ENCODE results near the gene ARPC4. TPM values are rescaled to one million over a fixed set of nuclear protein-coding genes. Genes with fewer than 3 reads are reported as not detected.
A peak's percentile ranks its signal among the peaks of the same experiment; 100 is the strongest.

ARPC4 gene
- total and polyA plus RNA-seq, 7 experiments from 2014 or later: 128 to 273 (median 183) TPM

- no peaks in the 10 kb centered on the region for H3K27me3 Mint-ChIP-seq
- H3K36me3 ChIP-seq (ENCODE audit: control insufficient read depth in 2 of 3, insufficient read depth in 3 of 3, low read length in 3 of 3): peaks cover 17 to 38% (median 27%) of the 10 kb centered on the region in 3 experiments
- intact Hi-C loops (cut with micrococcal nuclease): loop anchor here (1.0 to 5.0 kb wide), 8 partner anchors 15 to 124 kb away; partner anchors contain the start of genes RPUSD3 (in 2 of the 2), ARPC4 (in 1 of the 2), BRPF1 (in 1 of the 2) and CRELD1 (in 1 of the 2)
Measured at GRCh38 chr3:9808345-9809037, 15.6 kb downstream of the ARPC4 start.

GRCh38 chr3:9809239-9809614 lies 16.3 kb downstream of the ARPC4 start:
- CTCF ChIA-PET: interaction anchor here (1.1 kb wide), 1 partner anchor 16 kb away, joined by 3 read pairs; the partner anchor contains the start of gene ARPC4
- ATAC-seq: no peak
- H3K4me3 Mint-ChIP-seq: peak overlapping the region; percentile 89 to 96 (median 92)

More at GRCh38 chr3:9808345-9809037, 15.6 kb downstream of the ARPC4 start:
- ATAC-seq (peak; percentile 75), DNase-seq (peak in 7 of 9 donors; percentile 26 to 55 (median 40))
- POLR2A ChIA-PET: interaction anchor here (0.5 to 5.9 kb wide), 21 partner anchors 12 to 1798 kb away, joined by 3 to 61 read pairs (median 3); partner anchors contain the start of genes ARPC4, BRPF1, CRELD1 and JAGN1
- H3K27ac Mint-ChIP-seq: peak overlapping the region; percentile 92 to 98 (median 96)
- Histone ChIP-seq H3K4me1 (ENCODE audit: control insufficient read depth in 2 of 2, insufficient read depth in 2 of 2, low read length in 2 of 2) (peaks cover 21 to 28% of the 10 kb centered on the region in 2 donors), H3K9me3 (ENCODE audit: control insufficient read depth in 2 of 3, low read length in 3 of 3) (no peaks in the 10 kb centered on the region), H3K27me3 (ENCODE audit: control insufficient read depth in 2 of 2, insufficient read depth in 2 of 2, low read length in 2 of 2) (no peaks in the 10 kb centered on the region), H3K27ac (ENCODE audit: low read depth, low read length) (peak overlapping the region; percentile 90), H3K4me3 (ENCODE audit: low read length) (no peak overlapping the region)
- peaks cover 31 to 45% (median 42%) of the 10 kb centered on the region in 7 donors for H3K4me1 Mint-ChIP-seq
- peaks cover 2 to 33% (median 8%) of the 10 kb centered on the region in 5 donors for H3K36me3 Mint-ChIP-seq
- no peaks in the 10 kb centered on the region for H3K9me3 Mint-ChIP-seq
- CTCF ChIA-PET: interaction anchor here (0.6 to 1.0 kb wide), 4 partner anchors 16 to 487 kb away, joined by 3 to 7 read pairs (median 5); partner anchors contain the start of genes ARPC4 and TADA3
- H3K4me3 Mint-ChIP-seq: peak overlapping the region in 9 of 10 donors; percentile 25 to 96 (median 91)

GRCh38 chr3:9809615-9810432 lies 16.9 kb downstream of the ARPC4 start, which contains the start of gene TTLL3:
Gene TTLL3 (plus strand): TSS chr3:9810262. CDS start chr3:9810662, 400 bp downstream.
- no peaks in the 10 kb centered on the region for H3K9me3 ChIP-seq (ENCODE audit: control insufficient read depth in 2 of 3, low read length in 3 of 3)
- Mint-ChIP-seq H3K36me3 (peaks cover 0 to 21% (median 0%) of the 10 kb centered on the region in 5 donors), H3K27me3 (no peaks in the 10 kb centered on the region), H3K4me1 (peaks cover 31 to 41% (median 38%) of the 10 kb centered on the region in 7 donors), H3K4me3 (peak within 1 kb of the TSS; percentile 89 to 96 (median 92)), H3K27ac (peak within 1 kb of the TSS; percentile 92 to 98 (median 96)), H3K9me3 (no peaks in the 10 kb centered on the region)
- ATAC-seq (peak; percentile 76), DNase-seq (peak; percentile 33 to 50 (median 43))
- peaks cover 4 to 25% (median 13%) of the 10 kb centered on the region in 3 experiments for H3K36me3 ChIP-seq (ENCODE audit: control insufficient read depth in 2 of 3, insufficient read depth in 3 of 3, low read length in 3 of 3)
- no peaks in the 10 kb centered on the region for H3K27me3 ChIP-seq (ENCODE audit: control insufficient read depth in 2 of 2, insufficient read depth in 2 of 2, low read length in 2 of 2)
- peaks cover 21 to 28% of the 10 kb centered on the region in 2 donors for H3K4me1 ChIP-seq (ENCODE audit: control insufficient read depth in 2 of 2, insufficient read depth in 2 of 2, low read length in 2 of 2)
- ChIA-PET POLR2A (interaction anchor here (0.6 to 5.9 kb wide), 14 partner anchors 9 to 432 kb away, joined by 3 to 61 read pairs (median 5); partner anchors contain the start of genes ARPC4, BRPF1, CRELD1 and MTMR14), CTCF (interaction anchor here (1.1 kb wide), 1 partner anchor 17 kb away, joined by 3 read pairs; the partner anchor contains the start of gene ARPC4)
- peak within 1 kb of the TSS; percentile 76 for H3K4me3 ChIP-seq (ENCODE audit: low read length)
- intact Hi-C loops (cut with micrococcal nuclease): loop anchor here (1.0 to 5.0 kb wide), 7 partner anchors 17 to 136 kb away; partner anchors contain the start of genes RPUSD3 (in 2 of the 2), ARPC4 (in 1 of the 2), CRELD1 (in 1 of the 2) and JAGN1 (in 1 of the 2)
- H3K27ac ChIP-seq (ENCODE audit: low read depth, low read length): peak within 1 kb of the TSS; percentile 90

More at GRCh38 chr3:9809239-9809614, 16.3 kb downstream of the ARPC4 start:
- peaks cover 21 to 28% of the 10 kb centered on the region in 2 donors for H3K4me1 ChIP-seq (ENCODE audit: control insufficient read depth in 2 of 2, insufficient read depth in 2 of 2, low read length in 2 of 2)
- peak overlapping the region; percentile 92 to 98 (median 96) for H3K27ac Mint-ChIP-seq
- peak in 3 of 9 donors; percentile 10 to 19 (median 13) for DNase-seq
- H3K36me3 Mint-ChIP-seq: peaks cover 0 to 27% (median 3%) of the 10 kb centered on the region in 5 donors
- no peaks in the 10 kb centered on the region for H3K9me3 ChIP-seq (ENCODE audit: control insufficient read depth in 2 of 3, low read length in 3 of 3)
- peaks cover 31 to 42% (median 39%) of the 10 kb centered on the region in 7 donors for H3K4me1 Mint-ChIP-seq
- H3K27me3 ChIP-seq (ENCODE audit: control insufficient read depth in 2 of 2, insufficient read depth in 2 of 2, low read length in 2 of 2): no peaks in the 10 kb centered on the region
- intact Hi-C loops (cut with micrococcal nuclease): loop anchor here (1.0 to 5.0 kb wide), 6 partner anchors 16 to 124 kb away; partner anchors contain the start of genes RPUSD3 (in 2 of the 2), ARPC4 (in 1 of the 2), CRELD1 (in 1 of the 2) and JAGN1 (in 1 of the 2)
- peaks cover 10 to 31% (median 19%) of the 10 kb centered on the region in 3 experiments for H3K36me3 ChIP-seq (ENCODE audit: control insufficient read depth in 2 of 3, insufficient read depth in 3 of 3, low read length in 3 of 3)
- POLR2A ChIA-PET: interaction anchor here (0.5 to 5.9 kb wide), 17 partner anchors 8 to 511 kb away, joined by 3 to 61 read pairs (median 4); partner anchors contain the start of genes ARPC4, BRPF1, CRELD1 and JAGN1
- H3K27me3 Mint-ChIP-seq: no peaks in the 10 kb centered on the region
- H3K27ac ChIP-seq (ENCODE audit: low read depth, low read length): peak overlapping the region; percentile 90
- H3K4me3 ChIP-seq (ENCODE audit: low read length): peak overlapping the region; percentile 76
- no peaks in the 10 kb centered on the region for H3K9me3 Mint-ChIP-seq

GRCh38 chr3:9810433-9810770 lies 17.5 kb downstream of the ARPC4 start:
- H3K27me3 Mint-ChIP-seq: no peaks in the 10 kb centered on the region
- CTCF ChIA-PET: no interaction called here

GRCh38 chr3:9810846-9811245 lies 18.0 kb downstream of the ARPC4 start:
- intact Hi-C loops (cut with micrococcal nuclease): loop anchor here in 1 of 2 donors (1.0 kb wide), 1 partner anchor 135 kb away; no protein-coding TSS in a partner anchor
- Mint-ChIP-seq H3K36me3 (peaks cover 0 to 20% (median 0%) of the 10 kb centered on the region in 5 donors), H3K4me1 (peaks cover 31 to 41% (median 38%) of the 10 kb centered on the region in 7 donors), H3K27me3 (no peaks in the 10 kb centered on the region), H3K4me3 (peak overlapping the region; percentile 70 to 94 (median 84)), H3K27ac (peak overlapping the region; percentile 17 to 93 (median 76)), H3K9me3 (no peaks in the 10 kb centered on the region)
- Histone ChIP-seq H3K27ac (ENCODE audit: low read depth, low read length) (no peak overlapping the region), H3K4me3 (ENCODE audit: low read length) (peak overlapping the region; percentile 76), H3K27me3 (ENCODE audit: control insufficient read depth in 2 of 2, insufficient read depth in 2 of 2, low read length in 2 of 2) (no peaks in the 10 kb centered on the region), H3K4me1 (ENCODE audit: control insufficient read depth in 2 of 2, insufficient read depth in 2 of 2, low read length in 2 of 2) (peaks cover 21 to 28% of the 10 kb centered on the region in 2 donors), H3K9me3 (ENCODE audit: control insufficient read depth in 2 of 3, low read length in 3 of 3) (no peaks in the 10 kb centered on the region), H3K36me3 (ENCODE audit: control insufficient read depth in 2 of 3, insufficient read depth in 3 of 3, low read length in 3 of 3) (peaks cover 0 to 14% (median 3%) of the 10 kb centered on the region in 3 experiments)
- ATAC-seq: no peak
- ChIA-PET CTCF (no interaction called here), POLR2A (interaction anchor here (1.2 to 5.9 kb wide), 2 partner anchors 18 to 61 kb away, joined by 3 to 61 read pairs; partner anchors contain the start of genes ARPC4, OGG1 and TADA3)
- DNase-seq: no peak

More at GRCh38 chr3:9810433-9810770, 17.5 kb downstream of the ARPC4 start:
- Histone ChIP-seq H3K9me3 (ENCODE audit: control insufficient read depth in 2 of 3, low read length in 3 of 3) (no peaks in the 10 kb centered on the region), H3K27me3 (ENCODE audit: control insufficient read depth in 2 of 2, insufficient read depth in 2 of 2, low read length in 2 of 2) (no peaks in the 10 kb centered on the region), H3K27ac (ENCODE audit: low read depth, low read length) (peak overlapping the region; percentile 90), H3K36me3 (ENCODE audit: control insufficient read depth in 2 of 3, insufficient read depth in 3 of 3, low read length in 3 of 3) (peaks cover 0 to 19% (median 8%) of the 10 kb centered on the region in 3 experiments), H3K4me1 (ENCODE audit: control insufficient read depth in 2 of 2, insufficient read depth in 2 of 2, low read length in 2 of 2) (peaks cover 21 to 28% of the 10 kb centered on the region in 2 donors), H3K4me3 (ENCODE audit: low read length) (peak overlapping the region; percentile 76)
- ATAC-seq (no peak), DNase-seq (peak in 1 of 9 donors; percentile 8)
- POLR2A ChIA-PET: interaction anchor here (0.6 to 5.9 kb wide), 6 partner anchors 14 to 432 kb away, joined by 3 to 61 read pairs (median 10); partner anchors contain the start of genes ARPC4, BRPF1, OGG1 and TADA3
- Mint-ChIP-seq H3K9me3 (no peaks in the 10 kb centered on the region), H3K27ac (peak overlapping the region; percentile 17 to 93 (median 76)), H3K36me3 (peaks cover 0 to 20% (median 0%) of the 10 kb centered on the region in 5 donors), H3K4me1 (peaks cover 31 to 41% (median 38%) of the 10 kb centered on the region in 7 donors), H3K4me3 (peak overlapping the region; percentile 70 to 94 (median 84))
- intact Hi-C loops (cut with micrococcal nuclease): loop anchor here in 1 of 2 donors (1.0 kb wide), 1 partner anchor 136 kb away; no protein-coding TSS in a partner anchor
